GM12892 (cell line): ENCODE results near the gene ITPA.

Source experiments
- DNase-seq: peaks from one replicate; pipeline ENCODE4 v3.0.0; 2011; ENCODE audit not compliant: insufficient read length
- FAIRE-seq: peaks from 2 replicates; lab custom pipeline; 2011; peaks lifted over from hg19 to GRCh38; lab: Jason Lieb, UNC
- POLR2A ChIP-seq: IDR thresholded peaks from 2 replicates; pipeline ENCODE4 v1.6.1; 2011; ENCODE audit warnings: low read depth, low read length, control low read depth
- POLR2AphosphoS5 ChIP-seq: IDR thresholded peaks from 2 replicates; pipeline ENCODE4 v1.6.1; 2011; ENCODE audit warnings: low read depth, low read length, control low read depth
- TAF1 ChIP-seq: IDR thresholded peaks from 2 replicates; pipeline ENCODE4 v1.6.1; 2011; ENCODE audit warnings: low read depth, mild to moderate bottlenecking, control low read depth, low read length, borderline replicate concordance

ITPA gene

DNA sequence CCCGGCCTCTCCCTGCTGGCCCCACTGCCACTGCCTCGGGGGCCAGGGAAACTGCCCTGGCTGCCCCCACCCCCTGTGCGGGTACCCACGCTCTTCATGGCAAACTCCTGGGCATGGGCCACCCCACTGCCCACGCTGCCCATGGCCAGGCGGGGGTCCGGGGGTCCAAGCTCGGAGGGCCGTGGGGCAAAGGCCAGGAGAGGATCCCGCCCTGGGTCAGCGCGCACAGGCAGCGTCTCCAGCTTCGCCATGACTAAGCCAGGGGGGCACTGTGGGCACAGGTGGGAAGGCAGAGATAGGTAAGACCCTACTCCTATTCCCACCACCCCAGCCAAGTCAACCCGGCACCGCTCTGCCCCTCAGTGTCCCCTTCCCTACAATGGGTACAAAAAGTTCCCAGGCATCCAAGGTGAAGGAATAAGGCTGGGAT is 42.4 kb upstream of the ITPA start:
- no peak for TF ChIP-seq TAF1
- no peak for TF ChIP-seq POLR2AphosphoS5
- TF ChIP-seq POLR2A: no peak
- no peak for DNase-seq
- no peak for FAIRE-seq

DNA sequence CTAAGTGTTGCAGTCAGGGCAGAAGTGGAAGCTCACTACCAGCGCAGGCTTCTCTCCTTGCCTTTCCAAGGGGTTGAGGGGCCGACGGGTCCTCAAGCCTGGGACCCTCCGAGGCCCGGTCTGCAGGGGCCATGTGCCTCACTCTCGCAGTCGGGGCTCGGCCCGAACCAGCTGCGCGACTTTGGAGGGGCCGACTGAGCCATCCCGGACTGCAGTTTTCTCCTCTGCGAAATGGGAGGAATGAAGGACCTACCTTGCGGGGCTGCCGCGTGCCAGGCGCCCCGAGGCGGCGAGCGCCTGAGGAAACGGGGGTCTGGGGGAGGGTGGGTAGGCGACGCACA is 41.6 kb upstream of the ITPA start:
- TF ChIP-seq POLR2AphosphoS5 (no peak), TAF1 (no peak), POLR2A (no peak)
- FAIRE-seq: no peak
- DNase-seq: no peak

DNA sequence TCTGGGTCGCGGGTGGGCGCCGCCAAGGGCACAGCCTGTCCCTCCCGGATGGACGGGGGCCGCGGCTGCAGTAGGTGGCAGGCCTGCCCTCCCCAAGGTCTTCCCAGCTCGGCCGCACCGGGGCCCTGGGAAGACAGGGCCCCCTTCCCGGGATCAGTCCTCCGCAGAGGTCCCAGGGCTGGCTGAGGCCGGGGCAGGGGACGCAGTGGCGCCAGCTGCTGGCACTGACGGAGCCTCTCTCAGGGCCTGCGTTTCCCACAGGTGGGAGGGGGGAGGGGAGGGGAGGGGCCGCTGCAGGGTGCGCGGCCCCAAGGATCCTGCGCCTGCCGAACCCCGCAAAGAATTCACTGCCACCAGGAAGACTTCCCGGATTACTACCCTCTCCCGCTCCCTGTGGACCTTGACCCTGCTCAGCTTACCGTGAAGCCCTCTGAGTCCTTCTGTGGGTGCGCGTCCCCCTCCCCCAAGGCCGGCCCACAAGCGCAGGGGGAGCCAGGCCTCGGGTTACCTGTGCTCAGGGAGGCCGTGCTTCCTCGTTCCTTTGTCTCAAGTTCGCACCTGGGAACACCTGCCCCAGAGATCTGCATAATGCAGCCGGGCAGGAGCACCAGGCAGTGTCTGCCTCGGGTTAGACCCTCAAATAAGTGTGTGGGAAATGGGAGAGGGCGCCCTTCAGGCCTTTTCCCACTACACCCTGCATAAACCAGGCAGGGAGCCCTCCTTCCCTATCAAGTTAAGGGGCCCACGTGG is 41.0 kb upstream of the ITPA start:
- no peak for TF ChIP-seq POLR2A
- TF ChIP-seq POLR2AphosphoS5: no peak
- no peak for TF ChIP-seq TAF1
- peak; percentile 25 for DNase-seq
- FAIRE-seq: no peak

DNA sequence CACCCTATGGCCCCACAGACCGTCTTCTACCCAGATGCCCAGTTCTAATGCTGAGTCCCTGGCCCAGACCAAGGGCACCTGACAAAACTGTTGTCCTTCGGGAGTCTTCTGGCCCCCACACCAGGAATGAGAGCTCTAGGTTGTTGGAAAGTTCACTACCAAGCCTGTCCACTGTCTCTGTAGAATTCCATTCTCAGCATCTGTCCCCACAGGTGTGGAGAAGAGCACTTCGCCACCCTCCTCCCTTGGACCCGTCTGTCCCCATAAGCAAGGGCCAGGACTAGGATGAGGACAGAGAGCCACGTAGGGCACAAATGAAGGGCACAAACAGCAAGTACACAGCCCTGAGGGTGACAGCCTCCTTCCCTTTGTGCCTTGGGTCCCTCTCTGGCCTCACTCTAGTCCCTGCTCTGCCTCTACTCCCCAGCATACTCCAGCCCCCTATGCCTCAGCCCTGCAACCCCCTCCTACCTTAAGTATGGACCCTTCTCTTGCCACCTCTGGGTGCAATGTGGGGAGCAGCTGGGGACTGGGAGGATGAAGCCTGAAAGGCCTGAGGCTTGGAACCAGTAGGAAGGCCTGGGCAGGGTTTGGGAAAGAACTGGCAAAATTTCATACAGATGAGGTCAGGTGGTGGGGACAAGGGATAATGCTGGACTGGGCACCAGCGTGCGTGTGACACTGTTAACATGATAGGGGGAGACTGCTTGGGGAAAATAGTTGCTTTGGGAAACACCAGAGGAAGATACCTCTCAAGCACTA is 40.3 kb upstream of the ITPA start:
- no peak for FAIRE-seq
- TF ChIP-seq POLR2AphosphoS5: no peak
- no peak for TF ChIP-seq POLR2A
- no peak for TF ChIP-seq TAF1

DNA sequence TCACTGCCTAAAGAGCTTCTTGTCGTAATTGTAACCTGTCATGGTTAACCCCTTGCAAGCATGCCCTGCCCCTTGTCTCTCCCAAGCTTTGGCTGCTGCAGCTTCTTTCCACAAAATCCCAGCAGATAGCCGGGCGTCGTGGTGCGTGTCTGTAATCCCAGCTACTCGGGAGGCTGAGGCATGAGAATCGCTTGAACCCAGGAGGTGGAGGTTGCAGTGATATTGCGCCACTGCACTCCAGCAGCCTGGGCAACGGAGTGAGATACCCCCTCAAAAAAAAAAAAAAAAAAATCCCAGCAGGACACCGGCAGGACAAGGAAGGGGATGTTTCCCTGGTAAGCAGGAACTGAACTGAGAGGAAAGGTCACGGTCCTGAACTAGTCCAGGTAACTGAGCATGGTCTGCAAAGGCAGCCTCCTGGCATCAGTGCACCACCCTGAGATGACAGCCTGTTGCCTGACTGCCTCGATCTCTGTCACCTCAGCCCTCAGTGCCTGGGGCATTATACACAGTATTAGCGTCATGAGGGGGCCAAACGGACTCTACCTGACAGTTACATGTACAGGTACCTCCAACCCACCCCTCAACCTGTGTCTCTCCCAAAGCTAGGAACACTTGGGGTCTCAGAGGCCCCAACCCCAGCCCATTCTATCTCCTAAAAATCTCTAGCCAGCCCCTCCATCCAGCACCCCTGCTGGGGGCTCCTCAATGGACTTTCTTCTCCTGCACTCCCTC is 37.7 kb upstream of the ITPA start:
- FAIRE-seq: no peak
- DNase-seq: no peak
- no peak for TF ChIP-seq POLR2AphosphoS5
- no peak for TF ChIP-seq POLR2A
- no peak for TF ChIP-seq TAF1

More for the DNA sequence above, 40.3 kb upstream of the ITPA start:
- no peak for DNase-seq

DNA sequence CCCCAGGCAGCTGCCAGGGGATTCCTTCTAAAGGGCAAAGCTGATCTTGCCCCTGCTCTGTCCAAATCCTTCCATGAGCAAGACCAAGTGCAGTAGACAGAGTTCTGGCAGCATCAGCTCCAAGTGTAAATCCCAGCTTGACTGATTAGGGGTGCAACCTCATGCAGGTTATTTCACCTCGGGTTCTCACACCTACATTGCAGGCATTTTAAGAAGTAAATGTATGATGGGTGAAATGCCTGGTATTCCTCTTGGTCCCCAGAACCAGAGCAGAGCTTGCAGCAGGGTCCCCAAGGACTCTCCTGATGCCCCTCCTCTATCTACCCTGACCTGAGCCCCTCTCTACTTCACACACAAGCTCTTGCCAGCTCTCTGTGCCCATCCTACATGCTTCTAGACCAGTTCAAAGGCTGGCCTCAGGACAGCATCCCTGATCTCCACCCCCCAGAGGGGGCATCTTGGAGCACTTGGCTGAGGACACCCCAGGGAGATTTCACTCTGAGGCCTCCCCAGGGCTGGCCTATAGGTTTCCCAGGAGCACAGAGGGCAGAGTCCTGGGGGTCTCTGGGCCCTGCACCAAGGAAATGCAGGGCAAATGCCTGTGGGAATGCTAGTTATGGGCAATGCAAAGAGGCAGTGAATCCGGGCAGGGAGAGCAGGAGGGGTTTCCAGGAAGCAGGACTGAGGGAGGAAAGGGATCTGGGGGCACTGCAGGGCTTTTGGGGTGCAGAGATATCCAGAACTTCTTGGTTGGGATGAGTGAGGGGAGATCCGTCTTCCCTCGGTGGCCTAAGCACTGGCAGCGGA is 37.0 kb upstream of the ITPA start:
- TF ChIP-seq POLR2AphosphoS5: no peak
- TF ChIP-seq POLR2A: no peak
- TF ChIP-seq TAF1: no peak
- no peak for FAIRE-seq
- DNase-seq: no peak

DNA sequence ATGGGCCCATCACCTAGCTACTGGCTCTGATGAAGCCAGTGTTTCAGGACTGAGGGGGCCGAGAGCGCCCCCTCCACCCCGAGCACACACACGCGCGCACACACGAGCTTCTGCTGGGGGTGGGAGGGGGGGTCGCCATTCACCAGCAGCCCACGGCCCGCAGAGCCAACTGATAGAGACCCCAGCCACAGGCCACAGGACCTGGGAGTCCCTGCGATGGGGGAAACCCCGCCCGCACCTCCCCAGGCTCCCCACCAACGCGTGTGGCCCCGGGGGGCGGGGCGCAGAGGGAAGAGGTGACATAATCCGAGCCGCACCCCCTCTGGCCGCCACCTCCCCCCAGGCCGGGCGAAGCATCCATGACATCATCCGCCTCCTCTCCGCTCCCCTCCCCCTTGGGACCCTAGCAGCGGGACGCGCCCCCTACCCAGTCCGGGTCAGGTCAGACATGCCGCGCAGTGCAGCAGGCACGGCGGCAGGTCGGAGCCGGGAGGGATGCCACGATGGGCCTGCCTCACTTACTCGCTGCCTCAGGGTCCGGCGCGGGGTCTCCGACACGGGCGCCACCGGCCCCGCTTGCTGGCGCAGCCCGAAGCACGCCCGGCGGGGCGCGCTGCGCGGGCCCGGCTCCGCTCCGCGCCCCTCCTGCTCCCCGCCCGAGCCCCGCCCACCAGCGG is 36.2 kb upstream of the ITPA start, which contains the start of gene LZTS3:
TSS of gene LZTS3 (minus strand) at position 617 of the 677 bp plus-strand sequence. CDS start 6,386 bp downstream, outside the sequence.
- TF ChIP-seq TAF1: no peak
- TF ChIP-seq POLR2A: peak; percentile 49; the same call in 1 of the 2 replicates
- peak; percentile 96 for FAIRE-seq
- peak; percentile 81 for DNase-seq

DNA sequence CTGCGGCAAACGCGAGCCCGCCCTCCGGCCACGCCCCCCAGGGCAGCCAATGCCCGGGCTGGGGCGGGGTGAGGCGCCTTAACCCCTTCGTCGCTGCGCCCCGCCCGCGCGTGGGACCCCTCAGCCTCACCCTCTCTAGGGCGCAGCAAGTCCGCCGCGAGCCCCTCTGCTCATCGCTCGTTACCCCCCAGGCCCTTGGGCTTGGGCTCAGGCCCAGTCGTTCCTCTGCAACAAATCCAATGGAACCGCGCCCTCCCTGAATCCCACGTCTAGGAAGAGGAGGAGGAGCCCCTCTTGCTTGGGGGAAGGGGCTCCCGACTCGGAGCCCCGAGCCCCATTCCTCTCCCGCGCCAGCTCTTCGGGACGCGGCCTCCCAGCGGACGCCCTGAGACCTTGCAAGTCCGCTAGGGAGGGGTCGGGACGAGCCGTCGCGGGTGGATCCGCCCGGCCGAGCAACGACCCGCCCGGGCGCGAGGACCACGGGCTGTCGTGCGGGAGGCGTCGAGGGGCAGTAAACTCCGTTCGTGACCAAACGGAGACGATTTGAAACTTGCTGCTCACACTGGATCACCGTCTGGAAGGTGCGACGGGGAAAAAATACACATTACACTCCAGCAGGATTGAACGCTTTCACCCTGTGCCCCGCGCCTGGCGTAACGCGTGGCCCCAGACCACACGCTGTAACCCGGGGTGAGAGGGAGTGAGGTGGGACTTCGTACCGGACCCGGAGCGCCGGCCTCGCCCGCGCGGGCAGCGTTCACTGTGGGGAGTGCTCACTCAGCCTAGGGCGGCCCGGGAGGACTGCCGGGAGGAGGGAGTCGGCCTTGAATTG is 35.5 kb upstream of the ITPA start:
- no peak for TF ChIP-seq POLR2A
- no peak for TF ChIP-seq POLR2AphosphoS5
- no peak for TF ChIP-seq TAF1
- DNase-seq: peak; percentile 96
- peak; percentile 48 for FAIRE-seq

DNA sequence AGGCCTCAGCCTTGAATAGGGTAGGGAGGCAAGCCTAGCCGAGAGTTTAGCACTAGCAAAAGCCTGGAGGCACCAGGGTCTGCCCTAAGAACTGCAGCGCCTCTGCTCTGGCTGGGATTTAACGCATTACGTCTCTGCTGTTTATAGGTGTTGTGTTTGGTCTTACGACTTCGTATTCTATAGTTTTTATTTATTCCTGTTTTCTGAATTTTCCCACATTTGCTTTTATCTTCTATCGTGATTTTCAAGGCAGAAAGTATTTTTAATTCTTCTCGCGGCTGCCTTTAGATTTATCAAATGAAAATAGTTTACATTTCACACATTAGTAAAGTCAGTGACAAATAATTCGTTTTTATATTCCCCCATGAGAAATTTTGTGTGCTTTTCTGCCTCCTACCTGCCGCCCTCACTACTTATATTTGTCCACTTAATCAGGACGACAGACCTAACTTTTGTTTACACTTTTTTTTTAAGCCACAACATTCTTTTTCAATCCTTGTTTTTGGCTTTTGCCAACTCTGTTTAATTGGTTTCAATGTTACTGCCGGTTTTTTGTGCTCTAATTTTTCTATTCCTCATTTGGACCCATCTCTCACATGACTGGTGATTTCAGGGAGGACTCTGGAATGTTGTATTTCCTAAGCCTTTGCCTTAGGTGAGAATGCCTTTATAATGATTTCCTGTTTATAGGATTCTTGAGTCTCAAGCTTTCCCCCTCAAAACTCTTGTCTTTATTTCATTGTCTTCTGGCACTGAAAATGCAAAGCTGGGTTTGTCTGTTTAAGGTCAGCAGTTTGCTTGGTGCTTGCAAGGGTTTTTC is 34.6 kb upstream of the ITPA start:
- no peak for DNase-seq
- TF ChIP-seq POLR2A: no peak
- TF ChIP-seq TAF1: no peak
- TF ChIP-seq POLR2AphosphoS5: no peak
- FAIRE-seq: no peak
